Jurkat, Clone E6-1 (cell line): Measurements from ENCODE around the gene MTCL1.

ENCODE experiments used
- DNase-seq: peaks from one replicate; pipeline ENCODE4 v3.0.0-alpha.2; 2011; ENCODE audit warnings: low read depth, low spot score
- H3K4me3 ChIP-seq: 2 replicates; pipeline ENCODE4 v1.5.1; 2011; ENCODE audit warnings: mild to moderate bottlenecking, low read length, control low read depth, moderate library complexity

MTCL1 gene

DNA sequence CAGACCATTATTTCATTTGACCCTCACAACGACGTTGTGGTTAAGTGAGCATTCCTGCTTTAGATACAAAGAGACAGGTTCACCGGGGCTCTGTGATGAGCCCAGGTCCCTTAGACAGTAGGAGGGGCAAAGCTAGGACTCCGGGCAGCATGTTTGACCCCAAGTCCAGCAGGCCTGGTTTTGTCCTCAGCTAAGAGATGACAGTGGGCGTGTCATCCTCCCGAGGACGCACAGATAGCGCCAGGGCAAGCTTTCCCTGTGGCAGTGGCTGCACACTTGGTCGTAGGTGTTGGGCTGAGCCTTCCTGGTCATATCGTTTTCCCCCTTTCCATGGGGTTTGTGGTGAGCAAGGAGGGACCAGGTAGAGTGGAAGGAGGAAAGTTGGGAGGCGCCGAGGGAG, 76.3 kb downstream of the MTCL1 start:
- no peak for DNase-seq
- no peak overlapping the region for H3K4me3 ChIP-seq

GRCh38 chr18:8783335-8783993, 78.1 kb downstream of the MTCL1 start:
- H3K4me3 ChIP-seq, result no peak overlapping the region
- DNase-seq, result no peak

DNA sequence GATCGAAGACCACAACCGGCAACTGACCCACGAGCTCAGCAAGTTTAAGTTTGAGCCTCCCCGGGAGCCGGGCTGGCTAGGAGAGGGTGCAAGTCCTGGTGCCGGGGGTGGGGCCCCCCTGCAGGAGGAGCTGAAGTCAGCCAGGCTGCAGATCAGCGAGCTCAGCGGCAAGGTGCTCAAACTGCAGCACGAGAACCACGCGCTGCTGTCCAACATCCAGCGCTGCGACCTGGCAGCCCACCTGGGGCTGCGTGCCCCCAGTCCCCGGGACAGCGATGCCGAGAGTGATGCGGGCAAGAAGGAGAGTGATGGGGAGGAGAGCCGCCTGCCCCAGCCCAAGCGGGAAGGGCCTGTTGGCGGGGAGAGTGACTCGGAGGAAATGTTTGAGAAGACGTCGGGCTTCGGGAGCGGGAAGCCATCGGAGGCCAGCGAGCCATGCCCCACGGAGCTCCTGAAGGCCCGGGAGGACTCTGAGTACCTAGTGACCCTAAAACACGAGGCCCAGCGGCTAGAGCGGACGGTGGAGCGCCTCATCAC, 78.7 kb downstream of the MTCL1 start:
- H3K4me3 ChIP-seq, result no peak overlapping the region
- no peak for DNase-seq

DNA sequence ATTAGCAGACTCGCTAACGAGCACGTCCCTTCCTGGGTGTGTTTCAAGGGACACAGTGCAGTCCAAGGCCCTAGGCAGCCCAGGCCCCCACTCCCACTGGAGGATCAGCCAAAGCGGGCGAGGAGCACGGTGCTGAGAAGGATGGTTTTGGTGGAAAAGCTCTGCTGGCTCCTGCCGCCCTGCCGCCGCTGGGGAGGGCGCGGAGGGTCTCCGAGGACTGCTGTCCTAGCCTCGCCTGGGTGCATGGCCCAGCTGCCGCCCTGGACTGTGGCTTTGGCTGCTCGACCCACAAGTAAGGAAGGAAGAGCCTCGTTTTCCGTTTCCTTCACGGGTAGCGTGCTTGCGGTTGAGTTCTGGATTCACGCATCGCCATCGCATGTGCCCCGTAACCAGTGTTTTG, 79.9 kb downstream of the MTCL1 start:
- DNase-seq, result no peak
- no peak overlapping the region for H3K4me3 ChIP-seq

DNA sequence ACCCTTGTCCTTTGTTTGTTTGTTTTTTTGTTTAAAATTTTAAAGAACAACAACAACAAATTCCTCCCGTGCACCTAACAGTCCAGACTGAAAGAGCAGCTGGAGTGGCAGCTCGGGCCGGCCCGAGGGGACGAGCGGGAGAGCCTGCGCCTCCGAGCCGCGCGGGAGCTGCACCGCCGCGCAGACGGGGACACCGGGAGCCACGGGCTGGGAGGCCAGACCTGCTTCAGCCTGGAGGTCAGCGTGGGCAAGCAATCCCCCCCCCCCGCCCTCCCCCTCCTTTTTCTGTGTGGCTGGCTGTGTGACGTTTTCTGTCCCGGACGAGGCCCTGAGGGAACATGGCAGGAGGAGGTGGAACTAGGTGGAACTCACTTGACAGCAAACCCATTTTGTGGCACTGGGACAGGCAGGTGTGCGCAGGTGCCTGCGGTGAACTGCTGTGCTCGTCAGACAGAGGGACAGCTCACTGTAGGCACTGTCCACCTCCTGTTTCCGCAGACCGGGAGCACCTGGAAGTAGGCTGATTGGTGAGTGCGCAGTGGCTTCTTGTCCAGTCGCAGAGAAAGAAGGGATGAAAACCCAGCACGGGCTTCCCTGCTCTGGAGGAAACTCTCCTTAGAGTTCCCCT, 80.6 kb downstream of the MTCL1 start:
- H3K4me3 ChIP-seq, result no peak overlapping the region
- DNase-seq, result no peak

DNA sequence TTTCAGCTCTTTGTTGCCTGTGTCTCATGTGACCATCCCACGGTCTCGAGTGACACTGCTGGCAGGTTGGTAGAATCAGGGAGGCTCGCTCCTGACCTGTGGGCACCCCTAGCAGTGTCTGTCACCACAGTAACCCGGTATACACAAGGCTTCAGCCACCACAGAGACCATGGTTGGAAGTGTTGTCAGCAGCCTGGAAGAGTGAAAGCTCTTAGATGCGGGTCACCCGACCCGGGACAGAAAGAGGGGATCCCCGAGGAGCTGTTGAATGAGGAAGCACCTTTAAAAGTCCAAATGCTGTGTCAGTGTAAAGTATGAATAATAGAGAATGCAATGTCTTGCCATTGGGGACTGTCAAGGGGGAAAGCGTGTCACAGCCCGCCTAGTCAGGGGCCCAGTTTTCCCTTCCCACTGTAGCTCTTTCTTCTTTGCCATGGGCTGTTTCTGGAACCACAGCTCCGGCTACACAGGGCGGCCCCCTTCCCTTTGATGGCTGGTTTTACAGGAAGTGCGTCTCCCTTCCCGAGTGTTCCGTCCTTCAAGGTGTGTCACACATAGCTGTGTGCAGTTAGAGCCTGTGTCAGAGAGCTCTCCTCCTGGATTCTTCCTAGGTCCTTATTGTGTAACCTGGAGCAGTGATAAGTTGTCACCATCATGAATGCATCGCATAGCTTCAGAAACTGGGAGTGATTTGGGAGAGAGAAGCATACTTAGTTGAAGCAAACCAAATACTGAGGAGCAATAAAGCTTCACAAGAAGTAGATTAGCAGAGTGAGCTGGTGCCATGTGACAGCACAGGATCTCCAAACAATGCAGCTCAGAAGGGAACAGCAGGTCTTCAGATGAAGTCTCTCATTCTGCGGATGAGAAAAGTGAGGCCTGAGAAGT, 81.4 kb downstream of the MTCL1 start:
- no peak for DNase-seq
- H3K4me3 ChIP-seq, result no peak overlapping the region

DNA sequence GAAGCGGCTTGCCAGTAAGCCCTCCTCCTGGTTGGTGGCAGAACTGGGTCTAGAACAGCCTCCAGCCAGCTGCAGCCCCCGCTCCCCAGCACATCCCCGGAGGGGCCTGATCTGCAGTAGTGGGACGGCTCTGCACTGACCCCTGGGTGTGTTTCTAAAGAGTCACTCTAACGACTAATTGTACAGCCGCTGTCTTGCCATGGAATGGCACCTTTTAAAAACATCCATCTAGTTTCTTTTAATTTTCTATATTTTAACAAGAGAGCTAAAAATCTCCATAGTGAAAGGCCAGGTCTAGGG, 82.0 kb downstream of the MTCL1 start:
- H3K4me3 ChIP-seq, result no peak overlapping the region
- DNase-seq, result no peak

- no peak overlapping the region for H3K4me3 ChIP-seq
- DNase-seq, result no peak
These were observed 82.4 kb downstream of the MTCL1 start for GRCh38 chr18:8787794-8788193.

GRCh38 chr18:8788503-8789429, 83.4 kb downstream of the MTCL1 start:
- no peak for DNase-seq

GRCh38 chr18:8791171-8791651, 85.9 kb downstream of the MTCL1 start:
- H3K4me3 ChIP-seq, result no peak overlapping the region

More at GRCh38 chr18:8788503-8789429, 83.4 kb downstream of the MTCL1 start:
- no peak overlapping the region for H3K4me3 ChIP-seq

DNA sequence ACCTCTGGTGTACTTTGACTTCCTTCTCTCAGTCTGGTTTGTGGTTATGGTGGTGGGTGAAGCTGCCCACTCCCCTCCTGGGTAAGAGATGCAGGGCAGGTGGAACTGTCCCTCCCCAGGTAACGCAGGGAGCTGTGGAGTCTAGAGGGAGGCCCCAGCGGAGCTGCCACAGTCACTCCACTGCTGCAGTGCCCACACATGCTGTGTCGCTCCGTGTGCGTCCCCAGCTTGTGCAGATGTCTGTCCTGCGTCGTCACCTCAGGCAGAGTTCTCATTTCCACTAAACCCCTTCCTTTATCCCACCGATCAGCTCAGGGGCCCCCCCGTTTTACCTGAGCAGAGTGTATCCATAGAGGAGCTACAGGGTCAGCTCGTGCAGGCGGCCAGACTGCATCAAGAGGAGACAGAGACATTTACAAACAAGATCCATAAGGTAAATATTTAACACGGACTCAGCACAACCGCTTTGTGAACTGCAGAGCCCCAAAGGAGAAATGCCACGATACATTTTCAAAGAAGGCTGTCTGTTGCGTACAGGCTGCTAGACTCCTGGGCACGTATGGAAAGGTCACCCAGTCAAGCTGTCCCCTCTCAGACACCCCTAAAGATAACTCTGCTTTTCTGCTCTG, 87.4 kb downstream of the MTCL1 start:
- no peak overlapping the region for H3K4me3 ChIP-seq
- no peak for DNase-seq

More at GRCh38 chr18:8791171-8791651, 85.9 kb downstream of the MTCL1 start:
- no peak for DNase-seq

DNA sequence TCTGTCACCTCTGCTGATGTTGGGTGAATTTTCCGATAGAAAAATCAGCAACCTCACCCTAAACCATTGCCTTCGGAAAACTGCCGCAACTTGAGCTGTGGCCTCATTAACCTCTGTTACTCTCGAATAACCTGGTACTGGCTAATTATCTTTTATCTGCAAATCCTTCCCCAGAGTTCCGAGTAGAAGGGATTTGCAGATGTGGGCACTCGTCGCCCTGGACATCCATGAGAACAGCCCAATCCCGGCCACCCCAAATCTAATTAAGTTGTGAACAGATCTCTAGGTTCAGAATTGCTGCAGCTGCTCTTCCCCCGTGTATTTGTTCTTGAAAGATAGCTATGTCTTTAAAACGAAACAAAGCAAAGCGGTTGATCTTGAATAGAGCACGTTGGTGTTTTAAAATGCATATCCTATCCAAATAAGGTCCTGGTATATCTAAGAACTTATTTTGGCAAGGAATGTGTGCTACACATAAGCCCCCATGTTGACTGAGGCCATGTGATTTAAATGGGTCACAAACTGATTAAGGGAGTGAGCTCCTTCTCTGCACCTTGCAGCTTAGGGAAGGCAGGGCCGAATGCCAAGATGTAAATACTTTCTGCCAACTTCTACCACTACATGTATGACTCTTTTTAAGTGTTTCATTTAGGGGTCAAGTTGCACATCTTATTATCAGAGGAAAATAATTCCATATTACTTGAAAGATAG, 88.2 kb downstream of the MTCL1 start:
- no peak for DNase-seq
- no peak overlapping the region for H3K4me3 ChIP-seq

DNA sequence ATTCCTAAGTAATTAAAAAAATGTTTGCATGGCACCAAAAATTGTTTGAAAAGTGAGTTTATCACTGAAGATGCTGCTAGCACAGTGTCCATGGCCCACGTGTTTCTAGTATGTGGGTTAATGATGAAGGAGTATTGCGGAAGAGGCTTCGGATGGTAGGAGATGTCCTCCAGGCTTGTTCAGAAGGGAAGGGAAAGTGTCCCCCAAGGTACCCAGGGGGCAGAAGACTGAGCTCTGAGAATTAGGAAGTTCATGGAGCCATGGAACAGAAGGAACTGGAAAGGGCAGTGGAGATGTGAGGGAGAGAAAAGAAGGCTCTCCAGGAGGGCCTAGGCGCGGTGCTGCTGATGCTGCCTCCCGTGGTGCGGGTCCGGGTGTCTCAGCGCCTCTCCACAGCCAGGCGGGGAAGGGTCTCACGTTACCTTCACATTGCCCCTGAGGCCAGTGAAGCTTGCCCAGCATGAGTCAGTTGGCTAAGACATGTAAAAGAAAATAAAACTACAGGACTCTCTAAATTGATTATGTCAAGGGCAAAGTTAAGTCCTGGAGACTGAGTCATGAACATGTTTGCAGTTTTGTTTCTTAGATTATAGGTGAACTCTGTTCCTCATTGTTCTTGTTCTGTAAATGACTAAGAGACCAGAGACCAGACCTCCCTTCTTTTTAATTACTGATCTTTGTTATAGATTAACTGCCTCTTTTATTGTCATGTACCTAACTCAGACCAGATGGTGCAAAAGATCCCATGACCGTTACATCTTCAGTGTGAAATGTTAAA, 89.0 kb downstream of the MTCL1 start:
- no peak for DNase-seq
- no peak overlapping the region for H3K4me3 ChIP-seq

- no peak for DNase-seq
These were observed 89.6 kb downstream of the MTCL1 start for GRCh38 chr18:8794934-8795280.

GRCh38 chr18:8795586-8796325, 90.4 kb downstream of the MTCL1 start:
- no peak for DNase-seq
- no peak overlapping the region for H3K4me3 ChIP-seq

More at GRCh38 chr18:8794934-8795280, 89.6 kb downstream of the MTCL1 start:
- no peak overlapping the region for H3K4me3 ChIP-seq

GRCh38 chr18:8797206-8797605, 91.8 kb downstream of the MTCL1 start:
- no peak overlapping the region for H3K4me3 ChIP-seq
- no peak for DNase-seq

DNA sequence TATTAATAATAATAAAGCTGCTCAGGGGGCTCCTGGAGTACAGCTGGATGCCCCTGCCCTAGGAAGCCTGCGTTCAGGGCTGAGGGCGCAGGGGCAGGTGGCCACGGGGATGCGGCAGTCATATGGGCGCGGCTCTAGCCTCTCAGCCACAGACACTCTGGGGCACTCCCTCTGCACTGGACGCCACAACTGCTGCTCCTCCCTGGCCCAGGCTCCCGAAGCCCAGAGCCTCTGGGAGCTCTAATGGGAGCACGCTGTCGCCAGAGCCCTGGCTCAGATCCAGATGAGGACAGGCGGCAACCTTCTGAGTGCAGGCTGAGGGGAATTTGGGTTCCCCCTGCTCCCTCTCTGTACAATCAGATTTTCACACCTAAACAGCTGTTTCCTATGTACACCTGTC, 93.6 kb downstream of the MTCL1 start:
- no peak overlapping the region for H3K4me3 ChIP-seq
- DNase-seq, result no peak
